ENCODE results near the gene OTOP3.

OTOP3 gene

DNA sequence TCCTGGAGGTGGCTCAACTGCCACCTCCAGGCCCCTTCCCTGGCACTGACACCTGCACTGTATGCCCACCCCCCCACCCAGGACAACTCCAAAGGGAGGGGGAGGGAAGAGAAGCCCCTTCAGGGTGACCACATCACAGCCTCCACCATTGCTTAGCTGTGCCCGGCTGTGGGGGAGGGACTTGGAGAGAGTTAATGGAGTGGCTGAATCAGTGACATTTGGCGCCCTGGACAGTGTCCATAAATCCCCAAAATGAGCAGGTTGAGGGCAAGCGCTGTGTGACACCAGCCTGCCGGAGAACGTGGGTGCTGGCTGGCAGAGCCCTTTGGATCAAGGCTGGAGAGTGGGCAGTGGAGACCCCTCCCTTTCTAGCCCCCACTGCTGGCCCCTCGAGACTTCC is 13.5 kb upstream of the OTOP3 start:
- DNase-seq (ENCODE audit: low read depth) = no peak
- TF ChIP-seq, protein P1, sequence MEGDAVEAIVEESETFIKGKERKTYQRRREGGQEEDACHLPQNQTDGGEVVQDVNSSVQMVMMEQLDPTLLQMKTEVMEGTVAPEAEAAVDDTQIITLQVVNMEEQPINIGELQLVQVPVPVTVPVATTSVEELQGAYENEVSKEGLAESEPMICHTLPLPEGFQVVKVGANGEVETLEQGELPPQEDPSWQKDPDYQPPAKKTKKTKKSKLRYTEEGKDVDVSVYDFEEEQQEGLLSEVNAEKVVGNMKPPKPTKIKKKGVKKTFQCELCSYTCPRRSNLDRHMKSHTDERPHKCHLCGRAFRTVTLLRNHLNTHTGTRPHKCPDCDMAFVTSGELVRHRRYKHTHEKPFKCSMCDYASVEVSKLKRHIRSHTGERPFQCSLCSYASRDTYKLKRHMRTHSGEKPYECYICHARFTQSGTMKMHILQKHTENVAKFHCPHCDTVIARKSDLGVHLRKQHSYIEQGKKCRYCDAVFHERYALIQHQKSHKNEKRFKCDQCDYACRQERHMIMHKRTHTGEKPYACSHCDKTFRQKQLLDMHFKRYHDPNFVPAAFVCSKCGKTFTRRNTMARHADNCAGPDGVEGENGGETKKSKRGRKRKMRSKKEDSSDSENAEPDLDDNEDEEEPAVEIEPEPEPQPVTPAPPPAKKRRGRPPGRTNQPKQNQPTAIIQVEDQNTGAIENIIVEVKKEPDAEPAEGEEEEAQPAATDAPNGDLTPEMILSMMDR (IDR thresholded peaks at IDR 0.05; ENCODE audit: low read length, missing control alignments) = no peak
- no peak overlapping the region for H3K4me3 ChIP-seq (replicated peaks; ENCODE audit: low read depth, low read length)

DNA sequence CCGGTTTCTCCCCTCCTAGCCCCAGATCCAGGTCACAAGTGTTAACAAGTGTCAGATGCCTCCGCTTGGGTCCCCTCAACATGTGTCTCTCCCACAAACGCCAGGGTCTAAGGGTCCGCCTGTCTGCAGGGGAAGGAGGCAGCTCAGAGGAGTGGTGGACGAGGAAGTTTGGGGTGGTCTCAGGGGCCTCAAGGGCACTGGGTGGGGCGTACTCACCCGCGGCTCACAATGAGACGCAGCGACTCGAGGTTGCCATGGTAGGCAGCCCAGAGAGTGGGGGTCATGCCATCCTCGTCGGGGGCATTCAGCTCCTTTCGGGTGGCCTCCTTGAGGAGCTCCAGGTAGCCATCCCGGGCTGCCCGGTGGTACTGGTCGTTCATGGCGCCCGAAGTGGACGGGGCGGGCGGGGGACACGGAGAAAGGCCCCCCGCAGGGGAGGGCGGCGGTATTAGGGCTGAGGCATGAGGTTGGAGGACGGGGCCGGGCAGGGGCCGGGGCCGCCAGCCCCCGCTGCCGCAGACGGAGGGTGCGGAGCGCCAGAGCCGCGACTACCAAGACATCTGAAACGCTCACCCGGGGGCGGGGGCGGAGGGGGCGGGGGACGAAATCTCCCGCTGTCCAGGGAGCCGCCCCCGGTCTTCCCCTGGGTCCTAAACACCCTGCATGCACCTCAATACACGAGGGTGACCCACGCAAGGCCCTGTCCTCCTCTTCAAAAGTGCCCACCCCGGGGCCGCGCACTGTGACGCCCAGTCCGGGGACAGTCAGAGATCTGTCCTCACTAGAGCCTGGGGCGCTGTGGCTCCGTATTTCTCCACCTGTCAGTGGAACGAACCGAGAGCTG is 12.8 kb upstream of the OTOP3 start, which contains the start of gene USH1G:
Gene USH1G, minus strand, starts transcription at position 562 of the 844 bp plus-strand sequence. Its CDS starts 182 bp downstream, at position 380.
- DNase-seq (ENCODE audit: low read depth) = no peak
- TF ChIP-seq, protein P1 (IDR thresholded peaks at IDR 0.05; ENCODE audit: low read length, missing control alignments) = no peak
- peak within 1 kb of the TSS; percentile 17 for H3K4me3 ChIP-seq (replicated peaks; ENCODE audit: low read depth, low read length)

DNA sequence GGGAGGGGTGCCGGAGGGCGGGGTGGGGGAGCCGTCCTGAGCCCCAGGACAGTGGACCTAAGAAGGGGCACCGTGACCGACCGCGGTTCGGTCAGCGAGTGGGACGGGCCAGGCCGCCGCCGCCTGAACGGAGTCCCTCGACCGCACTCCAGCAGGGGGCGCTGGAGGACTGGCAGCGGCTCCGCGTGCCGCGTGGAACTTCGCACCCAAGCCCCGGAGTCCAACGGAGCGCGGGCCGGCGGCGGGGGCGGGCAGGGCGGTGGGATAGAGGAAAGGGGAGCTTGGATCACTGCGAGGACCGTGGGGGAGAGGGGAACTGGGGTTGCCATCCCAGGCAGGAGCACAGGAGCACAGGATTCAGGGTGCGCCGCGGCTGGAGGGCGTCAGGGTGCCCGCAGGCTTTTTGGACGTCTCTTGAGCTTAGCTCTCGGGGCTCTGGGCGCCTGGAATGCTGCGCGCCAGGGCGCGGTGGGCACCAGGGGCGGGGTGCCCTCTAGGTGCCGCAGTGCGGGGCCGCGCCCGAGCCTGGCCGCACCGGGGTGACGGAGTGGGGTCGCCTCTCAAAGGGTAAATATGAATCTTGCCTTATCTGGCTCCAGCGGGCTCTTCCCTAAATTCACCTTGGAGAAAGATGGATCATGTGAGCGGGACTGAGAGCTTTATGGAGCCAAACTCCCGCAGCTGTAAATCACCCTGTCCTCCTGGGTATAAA is 12.0 kb upstream of the OTOP3 start:
- DNase-seq (ENCODE audit: low read depth) = peak; percentile 49
- TF ChIP-seq, protein P1 (IDR thresholded peaks at IDR 0.05; ENCODE audit: low read length, missing control alignments) = peak; percentile 44
- peak overlapping the region; percentile 17 for H3K4me3 ChIP-seq (replicated peaks; ENCODE audit: low read depth, low read length)

DNA sequence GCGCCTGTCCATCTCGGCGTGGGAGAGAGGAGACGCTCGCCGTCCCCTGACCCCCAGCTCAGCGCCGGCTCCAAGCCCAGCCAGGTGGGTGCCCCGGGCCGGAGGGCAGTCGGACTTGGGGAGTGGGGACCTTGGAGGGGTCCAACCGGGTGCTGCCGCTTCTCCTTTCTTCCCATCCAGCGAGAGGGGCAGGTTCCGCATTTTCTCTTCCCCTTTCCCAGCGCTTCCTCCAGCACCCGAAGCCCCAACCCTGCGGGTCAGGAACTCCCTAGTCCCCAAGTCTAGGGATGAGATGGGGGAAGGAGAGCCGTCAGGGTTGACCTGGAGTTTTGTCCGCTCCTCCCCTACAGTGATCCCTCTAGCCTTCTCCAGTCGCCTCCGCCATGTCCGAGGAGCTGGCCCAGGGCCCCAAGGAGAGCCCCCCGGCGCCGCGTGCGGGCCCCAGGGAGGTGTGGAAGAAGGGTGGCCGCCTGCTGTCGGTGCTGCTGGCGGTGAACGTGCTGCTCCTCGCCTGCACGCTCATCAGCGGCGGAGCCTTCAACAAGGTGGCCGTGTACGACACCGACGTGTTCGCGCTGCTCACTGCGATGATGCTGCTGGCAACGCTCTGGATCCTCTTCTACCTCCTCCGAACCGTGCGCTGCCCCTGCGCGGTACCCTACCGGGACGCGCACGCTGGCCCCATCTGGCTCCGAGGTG is 11.3 kb upstream of the OTOP3 start, which contains the start of gene OTOP2:
Gene OTOP2, plus strand, starts transcription at position 24 of the 699 bp plus-strand sequence. Its CDS starts 360 bp downstream, at position 384.
- DNase-seq (ENCODE audit: low read depth) = no peak

DNA sequence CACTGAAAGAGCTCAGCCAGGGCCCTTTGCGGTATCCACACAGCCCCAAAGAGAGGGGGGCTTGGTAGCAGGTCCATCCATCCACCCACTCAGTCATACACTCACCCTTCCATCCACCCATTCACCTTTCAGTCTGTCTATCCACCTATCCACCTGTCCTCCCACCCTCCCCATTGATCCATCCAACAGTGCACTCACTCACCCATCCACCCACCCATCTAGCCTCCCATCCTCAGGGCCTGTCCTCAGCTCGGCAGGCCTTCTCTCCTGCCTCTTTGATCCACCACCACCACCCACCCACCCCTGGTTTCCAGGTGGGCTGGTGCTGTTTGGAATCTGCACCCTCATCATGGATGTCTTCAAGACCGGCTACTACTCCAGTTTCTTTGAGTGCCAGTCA is 10.5 kb upstream of the OTOP3 start:
- no peak for DNase-seq (ENCODE audit: low read depth)
- TF ChIP-seq, protein P1 (IDR thresholded peaks at IDR 0.05; ENCODE audit: low read length, missing control alignments) = no peak
- H3K4me3 ChIP-seq (replicated peaks; ENCODE audit: low read depth, low read length) = no peak overlapping the region

More for the DNA sequence above, 11.3 kb upstream of the OTOP3 start, which contains the start of gene OTOP2:
- H3K4me3 ChIP-seq (replicated peaks; ENCODE audit: low read depth, low read length) = peak within 1 kb of the TSS; percentile 17
- TF ChIP-seq, protein P1 (IDR thresholded peaks at IDR 0.05; ENCODE audit: low read length, missing control alignments) = no peak

DNA sequence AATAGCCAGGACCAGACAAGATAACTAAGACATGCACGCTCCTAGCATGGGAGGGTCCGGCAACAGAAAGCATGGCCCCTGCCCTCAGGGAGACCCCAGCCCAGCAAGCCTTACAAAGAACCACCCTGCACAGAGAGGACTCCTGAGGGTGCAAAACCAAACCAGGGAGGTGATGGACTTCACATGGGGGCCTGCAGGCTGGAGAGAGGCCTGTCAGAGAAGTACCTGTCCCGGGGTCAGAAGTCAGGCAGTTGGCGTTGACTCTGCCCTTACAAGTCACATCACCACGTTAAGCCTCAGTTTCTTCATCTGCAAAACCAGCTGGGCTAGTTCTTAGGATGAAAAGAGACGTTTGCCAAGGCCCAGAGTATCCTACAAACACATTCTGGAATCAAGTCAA is 6.9 kb upstream of the OTOP3 start:
- H3K4me3 ChIP-seq (replicated peaks; ENCODE audit: low read depth, low read length) = no peak overlapping the region
- TF ChIP-seq, protein P1 (IDR thresholded peaks at IDR 0.05; ENCODE audit: low read length, missing control alignments) = no peak
- DNase-seq (ENCODE audit: low read depth) = no peak

All from fibroblast of pulmonary artery (primary cell).